ENCODE data around the gene BABAM2. TPM values are rescaled to one million over a fixed set of nuclear protein-coding genes. Genes with fewer than 3 reads are reported as not detected.
A peak's percentile ranks its signal among the peaks of the same experiment; 100 is the strongest.

Gene BABAM2
- total and polyA plus RNA-seq, 2 experiments from 2014 or later, result 31.8 to 83.3 TPM

DNA sequence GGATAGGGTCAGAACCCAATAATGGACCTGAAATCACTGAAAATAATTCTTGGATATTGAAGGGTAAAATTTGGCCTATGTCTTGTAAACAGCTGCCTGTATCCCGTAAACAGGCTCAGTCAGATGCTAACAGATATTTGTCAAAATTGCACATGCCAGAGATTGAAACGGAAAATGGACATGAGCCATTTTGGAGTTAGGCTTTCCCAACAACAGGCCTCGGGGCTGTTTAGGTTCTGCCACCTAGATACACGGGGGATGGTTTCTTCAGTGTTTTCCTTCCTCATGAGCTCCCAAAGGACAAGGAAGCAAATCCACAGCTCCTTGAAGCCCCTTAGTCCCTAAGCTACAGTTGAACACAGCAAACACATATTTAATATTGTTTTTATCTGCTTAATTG lies 297.9 kb downstream of the BABAM2 start:
- Histone ChIP-seq H3K4me3 (no peak overlapping the region), H3K27ac (no peak overlapping the region), H3K4me1 (ENCODE audit: low read depth) (no peaks in the 10 kb centered on the region), H3K9me3 (ENCODE audit: low read depth) (no peaks in the 10 kb centered on the region), H3K36me3 (no peaks in the 10 kb centered on the region), H3K27me3 (no peaks in the 10 kb centered on the region)
- TF ChIP-seq, protein P1, sequence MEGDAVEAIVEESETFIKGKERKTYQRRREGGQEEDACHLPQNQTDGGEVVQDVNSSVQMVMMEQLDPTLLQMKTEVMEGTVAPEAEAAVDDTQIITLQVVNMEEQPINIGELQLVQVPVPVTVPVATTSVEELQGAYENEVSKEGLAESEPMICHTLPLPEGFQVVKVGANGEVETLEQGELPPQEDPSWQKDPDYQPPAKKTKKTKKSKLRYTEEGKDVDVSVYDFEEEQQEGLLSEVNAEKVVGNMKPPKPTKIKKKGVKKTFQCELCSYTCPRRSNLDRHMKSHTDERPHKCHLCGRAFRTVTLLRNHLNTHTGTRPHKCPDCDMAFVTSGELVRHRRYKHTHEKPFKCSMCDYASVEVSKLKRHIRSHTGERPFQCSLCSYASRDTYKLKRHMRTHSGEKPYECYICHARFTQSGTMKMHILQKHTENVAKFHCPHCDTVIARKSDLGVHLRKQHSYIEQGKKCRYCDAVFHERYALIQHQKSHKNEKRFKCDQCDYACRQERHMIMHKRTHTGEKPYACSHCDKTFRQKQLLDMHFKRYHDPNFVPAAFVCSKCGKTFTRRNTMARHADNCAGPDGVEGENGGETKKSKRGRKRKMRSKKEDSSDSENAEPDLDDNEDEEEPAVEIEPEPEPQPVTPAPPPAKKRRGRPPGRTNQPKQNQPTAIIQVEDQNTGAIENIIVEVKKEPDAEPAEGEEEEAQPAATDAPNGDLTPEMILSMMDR (IDR thresholded peaks at IDR 0.05; ENCODE audit: low read depth, low read length), result no peak
- no peak for DNase-seq (ENCODE audit: low read depth in 1 of 2, low spot score in 1 of 2)

GRCh38 chr2:28193630-28194403 lies 303.3 kb downstream of the BABAM2 start:
- Histone ChIP-seq H3K4me3 (no peak overlapping the region), H3K36me3 (no peaks in the 10 kb centered on the region), H3K9me3 (ENCODE audit: low read depth) (no peaks in the 10 kb centered on the region), H3K27ac (no peak overlapping the region), H3K4me1 (ENCODE audit: low read depth) (no peaks in the 10 kb centered on the region), H3K27me3 (no peaks in the 10 kb centered on the region)
- TF ChIP-seq, protein P1 (IDR thresholded peaks at IDR 0.05; ENCODE audit: low read depth, low read length), result no peak
- DNase-seq (ENCODE audit: low read depth in 1 of 2, low spot score in 1 of 2), result peak in 1 of 2 donors; percentile 15

DNA sequence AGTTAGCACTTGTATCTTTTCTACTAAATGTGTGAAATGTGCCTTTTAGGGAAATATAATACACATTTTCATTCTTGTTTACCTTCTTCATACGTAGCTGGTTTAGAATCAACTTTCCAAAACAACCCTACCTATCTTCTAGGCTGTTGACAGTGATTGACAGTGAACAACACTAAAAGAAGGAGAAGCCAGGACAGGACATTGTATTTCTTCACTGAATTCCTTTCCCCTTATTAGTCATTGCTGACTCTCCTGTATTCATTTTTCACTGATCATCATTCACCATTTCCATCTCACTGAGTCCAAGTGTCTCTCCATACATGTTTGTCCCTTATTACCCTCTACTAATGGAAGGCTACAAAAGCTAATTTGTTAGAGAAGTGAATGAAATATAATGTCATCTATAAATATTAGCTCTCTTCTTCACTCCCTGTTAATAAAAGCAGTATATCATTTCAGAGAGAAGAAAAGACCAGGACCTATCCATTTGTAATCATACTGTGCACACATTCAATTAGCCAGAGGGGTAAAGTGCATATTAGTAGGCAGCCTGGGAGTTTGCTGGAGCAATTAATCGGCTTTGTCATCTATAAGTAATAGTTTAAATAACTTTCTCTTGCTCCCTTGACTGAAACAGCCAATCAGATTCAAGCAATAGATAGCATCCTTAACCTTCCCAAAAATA lies 309.6 kb downstream of the BABAM2 start:
- H3K4me1 ChIP-seq (ENCODE audit: low read depth), result no peaks in the 10 kb centered on the region
- no peaks in the 10 kb centered on the region for H3K9me3 ChIP-seq (ENCODE audit: low read depth)
- no peak overlapping the region for H3K27ac ChIP-seq
- no peak overlapping the region for H3K4me3 ChIP-seq
- H3K27me3 ChIP-seq, result no peaks in the 10 kb centered on the region
- H3K36me3 ChIP-seq, result no peaks in the 10 kb centered on the region
- no peak for DNase-seq (ENCODE audit: low read depth in 1 of 2, low spot score in 1 of 2)
- TF ChIP-seq, protein P1 (IDR thresholded peaks at IDR 0.05; ENCODE audit: low read depth, low read length), result no peak

- no peaks in the 10 kb centered on the region for H3K9me3 ChIP-seq (ENCODE audit: low read depth)
- H3K4me1 ChIP-seq (ENCODE audit: low read depth), result no peaks in the 10 kb centered on the region
- H3K27ac ChIP-seq, result no peak overlapping the region
- TF ChIP-seq, protein P1 (IDR thresholded peaks at IDR 0.05; ENCODE audit: low read depth, low read length), result no peak
- no peak for DNase-seq (ENCODE audit: low read depth in 1 of 2, low spot score in 1 of 2)
- H3K36me3 ChIP-seq, result no peaks in the 10 kb centered on the region
- no peaks in the 10 kb centered on the region for H3K27me3 ChIP-seq
- no peak overlapping the region for H3K4me3 ChIP-seq
These were observed 311.2 kb downstream of the BABAM2 start for GRCh38 chr2:28201671-28202180.

- H3K27ac ChIP-seq, result no peak overlapping the region
- no peak for DNase-seq (ENCODE audit: low read depth in 1 of 2, low spot score in 1 of 2)
- TF ChIP-seq, protein P1 (IDR thresholded peaks at IDR 0.05; ENCODE audit: low read depth, low read length), result no peak
- H3K36me3 ChIP-seq, result no peaks in the 10 kb centered on the region
- no peaks in the 10 kb centered on the region for H3K4me1 ChIP-seq (ENCODE audit: low read depth)
- no peaks in the 10 kb centered on the region for H3K27me3 ChIP-seq
- H3K9me3 ChIP-seq (ENCODE audit: low read depth), result no peaks in the 10 kb centered on the region
- H3K4me3 ChIP-seq, result no peak overlapping the region
These were observed 312.2 kb downstream of the BABAM2 start for GRCh38 chr2:28202719-28203118.
